Fibroblast of pulmonary artery (primary cell): ENCODE results near the gene ADI1.

Experiments
- DNase-seq: peaks from one replicate; pipeline ENCODE4 v3.0.0-alpha.2; 2010; ENCODE audit warnings: low read depth
- H3K4me3 ChIP-seq: replicated peaks from 2 replicates; pipeline ENCODE4 v1.5.1; 2011; ENCODE audit warnings: low read depth, mild to moderate bottlenecking, control low read depth, low read length, moderate library complexity
- TF ChIP-seq, protein P1 (sequence below): IDR thresholded peaks from 2 replicates; pipeline ENCODE4 v1.5.1; 2011; ENCODE audit warnings: mild to moderate bottlenecking, control low read depth, low read length, inconsistent platforms; ENCODE audit errors: missing control alignments

The ADI1 gene

DNA sequence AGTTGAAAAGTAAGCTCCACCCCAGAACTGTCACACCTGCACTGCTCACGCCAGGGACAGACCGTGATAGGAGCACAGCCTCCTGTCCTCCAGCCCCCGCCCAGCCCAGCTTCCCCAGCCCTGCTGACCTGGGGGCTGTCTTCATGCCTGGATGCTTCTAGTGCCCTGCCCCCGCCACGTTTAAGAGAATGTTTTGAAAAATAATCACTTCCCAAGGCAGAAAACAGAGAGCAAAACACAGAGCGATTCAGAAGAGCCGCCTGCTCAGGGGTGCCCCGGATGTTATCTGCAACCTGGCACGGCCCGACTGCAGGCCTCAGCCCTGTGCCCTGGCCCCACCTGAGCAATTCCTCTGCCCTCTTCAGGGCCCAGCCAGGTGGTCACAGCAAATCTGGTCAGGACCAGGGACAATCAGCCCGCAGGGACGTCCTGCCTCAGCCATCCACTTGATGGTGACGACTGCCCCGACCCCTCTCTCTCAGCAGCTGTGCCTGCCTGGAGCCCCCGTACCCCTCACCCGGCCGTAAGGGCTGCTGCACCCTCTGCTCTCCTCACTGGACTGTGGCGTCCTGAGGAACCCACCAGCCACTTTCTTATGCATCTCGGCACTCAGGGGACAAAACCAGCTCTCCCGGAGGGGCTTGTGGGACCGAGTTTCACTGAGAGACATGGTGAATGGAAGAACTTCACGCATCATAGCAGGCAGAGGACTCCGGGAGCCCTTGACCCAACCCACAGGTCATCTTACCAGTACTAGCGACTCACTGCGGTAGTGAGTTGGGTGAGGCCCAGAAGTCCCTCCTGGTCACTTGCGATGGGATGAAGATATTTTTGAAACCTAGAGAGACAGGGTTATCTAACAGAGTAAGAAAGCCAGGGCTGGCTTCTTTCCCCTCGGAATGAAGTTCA, 30.2 kb downstream of the ADI1 start:
- TF ChIP-seq, protein P1, sequence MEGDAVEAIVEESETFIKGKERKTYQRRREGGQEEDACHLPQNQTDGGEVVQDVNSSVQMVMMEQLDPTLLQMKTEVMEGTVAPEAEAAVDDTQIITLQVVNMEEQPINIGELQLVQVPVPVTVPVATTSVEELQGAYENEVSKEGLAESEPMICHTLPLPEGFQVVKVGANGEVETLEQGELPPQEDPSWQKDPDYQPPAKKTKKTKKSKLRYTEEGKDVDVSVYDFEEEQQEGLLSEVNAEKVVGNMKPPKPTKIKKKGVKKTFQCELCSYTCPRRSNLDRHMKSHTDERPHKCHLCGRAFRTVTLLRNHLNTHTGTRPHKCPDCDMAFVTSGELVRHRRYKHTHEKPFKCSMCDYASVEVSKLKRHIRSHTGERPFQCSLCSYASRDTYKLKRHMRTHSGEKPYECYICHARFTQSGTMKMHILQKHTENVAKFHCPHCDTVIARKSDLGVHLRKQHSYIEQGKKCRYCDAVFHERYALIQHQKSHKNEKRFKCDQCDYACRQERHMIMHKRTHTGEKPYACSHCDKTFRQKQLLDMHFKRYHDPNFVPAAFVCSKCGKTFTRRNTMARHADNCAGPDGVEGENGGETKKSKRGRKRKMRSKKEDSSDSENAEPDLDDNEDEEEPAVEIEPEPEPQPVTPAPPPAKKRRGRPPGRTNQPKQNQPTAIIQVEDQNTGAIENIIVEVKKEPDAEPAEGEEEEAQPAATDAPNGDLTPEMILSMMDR, result no peak
- H3K4me3 ChIP-seq, result no peak overlapping the region
- DNase-seq, result no peak

DNA sequence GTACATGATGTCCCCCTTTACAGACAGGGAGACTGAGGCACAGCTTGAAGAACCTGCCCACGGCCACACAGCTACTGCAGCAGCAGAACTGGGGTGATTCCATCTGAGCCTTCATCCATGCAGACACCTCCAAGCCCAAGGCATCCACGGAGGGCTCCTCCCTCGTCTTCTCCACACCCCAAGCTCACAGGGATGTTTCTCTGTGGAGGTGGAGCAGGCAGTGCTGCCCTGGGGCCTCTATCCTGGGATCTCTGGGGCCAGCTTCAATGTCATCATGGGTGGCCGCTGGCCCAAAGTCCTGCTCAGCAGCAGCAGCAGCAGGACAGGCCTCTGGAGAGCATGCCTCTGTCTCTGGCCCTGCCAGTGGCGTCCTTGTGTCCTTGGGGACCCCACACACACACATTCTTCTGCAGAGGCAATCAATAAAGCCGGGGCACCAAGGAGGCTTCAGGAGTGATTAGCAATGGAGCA, 31.2 kb downstream of the ADI1 start:
- DNase-seq, result no peak
- no peak overlapping the region for H3K4me3 ChIP-seq
- TF ChIP-seq, protein P1, result no peak

DNA sequence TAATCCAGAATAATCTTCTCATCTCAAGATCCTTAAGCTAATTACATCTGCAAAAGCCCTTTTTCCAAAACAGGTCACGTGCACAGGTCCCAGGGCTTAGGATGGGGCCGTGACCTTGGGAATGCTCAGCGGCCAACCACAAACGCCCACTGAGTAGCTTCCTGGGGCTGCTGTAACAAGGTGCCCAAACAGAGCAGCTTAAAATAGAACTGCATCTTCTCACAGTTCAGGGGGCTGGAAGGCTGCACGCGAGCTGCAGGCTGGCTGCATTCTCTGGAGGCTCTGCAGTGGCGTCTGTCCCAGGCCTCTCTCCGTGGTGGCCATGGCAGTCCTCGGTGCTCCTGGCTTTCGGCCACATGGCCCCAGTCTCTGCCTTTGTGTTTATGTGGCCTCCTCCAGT, 31.9 kb downstream of the ADI1 start:
- DNase-seq, result no peak
- H3K4me3 ChIP-seq, result no peak overlapping the region
- TF ChIP-seq, protein P1, result no peak

DNA sequence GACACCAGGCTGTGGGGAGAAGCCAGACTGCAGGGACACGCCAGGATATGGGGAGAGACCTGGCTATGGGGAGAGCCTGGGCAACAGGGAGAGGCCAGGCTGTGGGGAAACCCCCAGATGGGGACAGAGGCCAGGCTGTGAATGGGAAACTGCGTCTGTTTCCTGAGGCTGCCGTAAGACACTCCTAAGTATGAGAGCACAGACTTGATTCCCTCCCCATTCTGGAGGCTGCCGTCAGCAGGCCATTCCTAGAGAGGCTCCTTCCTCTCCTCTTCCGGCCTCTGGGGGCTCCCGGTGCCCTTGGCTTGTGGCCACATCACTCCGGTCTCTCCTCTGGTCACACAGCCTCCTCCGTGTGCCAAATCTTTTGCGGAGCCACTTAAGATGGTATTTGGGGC, 32.3 kb downstream of the ADI1 start:
- no peak for DNase-seq
- TF ChIP-seq, protein P1, result no peak
- H3K4me3 ChIP-seq, result no peak overlapping the region

DNA sequence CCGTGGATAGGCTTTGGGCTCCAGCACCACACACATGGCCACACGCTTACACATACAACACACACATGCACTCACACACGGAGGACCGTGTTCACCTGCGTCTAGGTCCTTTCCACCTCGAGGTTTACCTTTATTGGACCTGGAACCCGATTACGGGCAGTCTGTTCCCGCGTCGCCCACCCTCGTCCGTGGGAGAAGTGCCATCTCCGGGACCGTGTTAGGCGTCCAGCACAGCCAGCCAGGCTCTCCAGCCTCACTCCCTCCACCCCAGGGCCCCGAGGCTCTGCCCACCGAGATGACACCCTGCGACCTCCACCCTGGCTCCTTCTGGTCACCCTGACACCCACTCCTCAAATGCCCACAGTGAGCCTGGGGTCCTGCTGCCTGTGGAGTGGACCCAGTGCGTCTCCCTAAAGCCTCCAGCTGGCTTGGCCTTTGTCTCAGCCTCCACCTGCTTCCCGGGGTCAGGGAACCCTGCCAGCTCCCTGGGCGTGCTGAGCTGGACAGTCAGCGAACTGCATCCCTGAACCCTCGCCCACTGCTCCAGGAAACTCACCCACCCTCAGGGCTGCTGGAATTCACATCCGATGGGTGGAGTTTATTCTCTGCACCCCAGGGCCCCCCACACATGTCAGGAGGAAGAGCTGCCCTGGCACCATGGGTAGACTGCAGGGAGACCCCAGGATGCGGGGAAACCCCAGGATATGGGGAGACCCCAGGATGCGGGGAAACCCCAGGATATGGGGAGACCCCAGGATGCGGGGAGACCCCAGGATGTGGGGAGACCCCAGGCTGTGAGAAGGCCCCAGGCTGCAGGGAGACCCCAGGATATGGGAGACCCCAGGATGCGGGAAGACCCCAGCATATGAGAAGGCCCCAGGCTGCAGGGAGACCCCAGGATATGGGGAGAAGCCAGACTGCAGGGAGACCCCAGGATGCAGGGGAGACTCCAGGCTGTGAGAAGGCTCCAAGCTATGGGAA, 33.0 kb downstream of the ADI1 start:
- TF ChIP-seq, protein P1, result no peak
- no peak for DNase-seq
- no peak overlapping the region for H3K4me3 ChIP-seq

DNA sequence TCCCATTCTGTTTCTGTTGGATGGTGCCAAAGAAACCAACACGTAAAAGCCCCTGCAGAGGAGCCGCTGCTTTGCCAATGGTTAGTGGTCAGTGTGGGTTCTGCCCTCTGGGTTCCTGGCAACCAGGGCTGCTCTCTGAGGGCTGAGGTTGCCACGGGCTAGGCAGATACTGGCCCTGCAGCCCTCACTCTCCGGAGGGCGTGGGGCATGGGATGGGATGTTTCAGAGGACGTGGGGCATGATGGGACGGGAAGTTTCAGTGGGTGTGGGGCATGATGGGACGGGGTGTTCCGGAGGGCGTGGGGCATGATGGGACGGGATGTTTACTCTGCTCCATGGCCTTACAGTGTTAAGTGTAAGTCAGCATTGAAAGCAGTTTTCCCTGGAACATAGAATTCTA, 34.2 kb downstream of the ADI1 start:
- DNase-seq, result no peak
- TF ChIP-seq, protein P1, result no peak
- no peak overlapping the region for H3K4me3 ChIP-seq
